Astrocyte of the hippocampus (primary cell): ENCODE measurements around the gene ELOVL6.
A peak's percentile ranks its signal among the peaks of the same experiment; 100 is the strongest.
"Not testable (repeated sequence)": the region's sequence is repeated elsewhere in the genome, so short reads cannot be mapped to it uniquely, and the experiment has no call there.

Experiments
- DNase-seq: peaks from one replicate; pipeline ENCODE4 v3.0.0; 2011; ENCODE audit warnings: low read depth, low spot score

The ELOVL6 gene

GRCh38 chr4:110198435-110199416 is at the start of gene ELOVL6:
ELOVL6 (minus strand) TSS chr4:110198615; CDS start chr4:110198335, 280 bp downstream.
- DNase-seq, result peak; percentile 86

- no peak for DNase-seq
These were observed 49.7 kb upstream of the ELOVL6 start for GRCh38 chr4:110248100-110248499.

GRCh38 chr4:110247591-110247990 is 49.2 kb upstream of the ELOVL6 start:
- no peak for DNase-seq

- peak; percentile 49 for DNase-seq
These were observed 47.2 kb upstream of the ELOVL6 start for GRCh38 chr4:110245577-110245976.

- no peak for DNase-seq
These were observed 37.9 kb upstream of the ELOVL6 start for GRCh38 chr4:110236324-110236723.

GRCh38 chr4:110233581-110233980 is 35.2 kb upstream of the ELOVL6 start:
- not testable (repeated sequence) for DNase-seq

- DNase-seq, result no peak
These were observed 33.5 kb upstream of the ELOVL6 start for GRCh38 chr4:110231869-110232268.

- DNase-seq, result no peak
These were observed 30.9 kb upstream of the ELOVL6 start for GRCh38 chr4:110229266-110229665.

- no peak for DNase-seq
These were observed 26.4 kb upstream of the ELOVL6 start for GRCh38 chr4:110224812-110225211.

- no peak for DNase-seq
These were observed 25.7 kb upstream of the ELOVL6 start for GRCh38 chr4:110224142-110224541.

- DNase-seq, result not testable (repeated sequence)
These were observed 20.5 kb upstream of the ELOVL6 start for GRCh38 chr4:110218935-110219334.

GRCh38 chr4:110217181-110217580 is 18.8 kb upstream of the ELOVL6 start:
- DNase-seq, result not testable (repeated sequence)

GRCh38 chr4:110216129-110216528 is 17.7 kb upstream of the ELOVL6 start:
- DNase-seq, result no peak

- DNase-seq, result no peak
These were observed 13.3 kb upstream of the ELOVL6 start for GRCh38 chr4:110211770-110212061.

GRCh38 chr4:110211007-110211769 is 12.8 kb upstream of the ELOVL6 start:
- peak; percentile 47 for DNase-seq

GRCh38 chr4:110208419-110208818 is 10.0 kb upstream of the ELOVL6 start:
- DNase-seq, result no peak

GRCh38 chr4:110207233-110207632 is 8.8 kb upstream of the ELOVL6 start:
- no peak for DNase-seq

- DNase-seq, result no peak
These were observed 3.6 kb upstream of the ELOVL6 start for GRCh38 chr4:110202024-110202423.

- peak; percentile 52 for DNase-seq
These were observed 3.1 kb upstream of the ELOVL6 start for GRCh38 chr4:110201502-110201901.

- no peak for DNase-seq
These were observed 2.3 kb upstream of the ELOVL6 start for GRCh38 chr4:110200689-110201088.

- peak; percentile 61 for DNase-seq
These were observed 373 bp downstream of the ELOVL6 start for GRCh38 chr4:110198049-110198434.

GRCh38 chr4:110197529-110198042 is 829 bp downstream of the ELOVL6 start:
- DNase-seq, result peak; percentile 66
